Lung (tissue), 12 donors: Measurements from ENCODE around the gene MAP2. TPM values are rescaled to one million over a fixed set of nuclear protein-coding genes. Genes with fewer than 3 reads are reported as not detected.

Experiments
- ATAC-seq: fragments of 200-7000 bp; cut with Tn5 transposase; one replicate; pipeline ENCODE4 v1.9.1; 2020; ENCODE audit warnings: moderate number of reproducible peaks; ENCODE audit not compliant: insufficient read depth, low FRiP score
- DNase-seq, 3 donors: peaks; one replicate each; pipeline ENCODE4 v3.0.0-alpha.2; 2013 to 2017
- H3K27ac ChIP-seq, 2 donors: one replicate each; pipeline ENCODE4 v1.5.1; 2013; ENCODE audit warnings: mild to moderate bottlenecking in 2 of 2, moderate library complexity in 2 of 2, control low read depth in 1 of 2, inconsistent platforms in 1 of 2, low read depth in 1 of 2, low read length in 1 of 2
- H3K27me3 ChIP-seq, 3 donors: one replicate each; pipeline ENCODE4 v1.5.1; 2013; ENCODE audit warnings: low read length in 2 of 3; ENCODE audit not compliant: control insufficient read depth in 3 of 3, insufficient read depth in 3 of 3
- H3K36me3 ChIP-seq, 4 donors: one replicate each; pipeline ENCODE4 v1.5.1; 2013; ENCODE audit warnings: low read length in 4 of 4, mild to moderate bottlenecking in 1 of 4, moderate library complexity in 1 of 4; ENCODE audit not compliant: control insufficient read depth in 4 of 4, insufficient read depth in 4 of 4
- H3K4me1 ChIP-seq, 5 donors: one replicate each; pipeline ENCODE4 v1.5.1; 2013; ENCODE audit warnings: low read length in 5 of 5, mild to moderate bottlenecking in 2 of 5, moderate library complexity in 1 of 5; ENCODE audit not compliant: control insufficient read depth in 5 of 5, insufficient read depth in 5 of 5
- H3K4me3 ChIP-seq: one replicate; pipeline ENCODE4 v1.5.1; 2013; ENCODE audit warnings: mild to moderate bottlenecking, control low read depth, moderate library complexity
- H3K9ac ChIP-seq, 2 donors: one replicate each; pipeline ENCODE4 v1.5.1; 2013; ENCODE audit warnings: low read length in 2 of 2, control low read depth in 1 of 2; ENCODE audit not compliant: insufficient read depth in 1 of 2
- H3K9me3 ChIP-seq, 4 donors: one replicate each; pipeline ENCODE4 v1.5.1; 2013; ENCODE audit warnings: low read length in 3 of 4, mild to moderate bottlenecking in 1 of 4, moderate library complexity in 1 of 4; ENCODE audit not compliant: control insufficient read depth in 4 of 4, insufficient read depth in 3 of 4
- WGBS, 2 donors: extraction: QIAGEN DNeasy Blood & Tissue Kit; methylation state at CpG; one replicate each; pipeline ENCODE4 v1.1.7; 2013; 5-methylcytosine and 5-hydroxymethylcytosine counted together
- polyA plus RNA-seq, 2 donors: library from polyadenylated mRNA; stranded (reverse); fragments of 200-250 nt; gene quantifications; one replicate each; pipeline ENCODE4 v1.2.1, GENCODE V29; 2013
- total RNA-seq, 2 donors: library from RNA; depleted of rRNA in 1 of 2; stranded (reverse); fragments of >200 nt in 1 of 2; gene quantifications; one replicate each; pipeline ENCODE4 v1.2.1, GENCODE V29; 2014 to 2021
- TF ChIP-seq, protein P1 (sequence below): IDR thresholded peaks from 2 replicates; pipeline ENCODE4 v1.5.1; 2012; ENCODE audit warnings: mild to moderate bottlenecking; ENCODE audit errors: control extremely low read depth, extremely low read depth
- donor health status: control.
- donor health status: control.
- donor health status: Bipolar disorder and iron deficiency.
- donor health status: healthy.
- donor health status: DM: yes; HTN: yes; CAD: no.

Gene MAP2
- total and polyA plus RNA-seq, 4 donors = 6.5 to 18.7 (median 9.6) TPM

DNA sequence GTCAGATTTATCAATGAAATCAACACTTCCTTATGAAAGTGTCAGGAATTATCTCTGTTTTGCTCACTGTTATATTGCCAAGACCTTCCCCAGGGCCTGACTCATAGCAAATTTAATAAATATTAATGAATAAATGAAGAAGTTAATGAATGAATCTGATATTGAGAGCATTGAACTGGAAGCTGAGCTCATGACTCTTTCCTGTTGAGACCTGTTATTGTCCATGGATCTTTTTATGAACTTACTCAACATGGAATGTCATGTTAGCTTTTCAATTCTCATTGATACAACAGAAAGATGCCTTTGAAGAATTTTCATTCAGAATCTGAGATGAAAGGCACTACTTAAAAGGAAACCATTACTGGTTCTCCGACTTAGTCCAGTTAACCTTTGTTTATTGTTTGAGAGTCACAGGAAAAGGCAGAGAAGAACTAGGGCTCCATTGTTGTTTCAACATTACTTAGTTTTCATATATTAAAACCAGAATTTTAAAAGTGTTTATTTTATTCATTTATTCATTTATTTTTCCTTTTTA, 257.4 kb downstream of the MAP2 start:
- Histone ChIP-seq H3K36me3 (no peaks in the 10 kb centered on the region), H3K9me3 (no peaks in the 10 kb centered on the region), H3K27ac (no peak overlapping the region), H3K9ac (no peak overlapping the region), H3K4me3 (no peak overlapping the region), H3K27me3 (no peaks in the 10 kb centered on the region), H3K4me1 (no peaks in the 10 kb centered on the region)
- TF ChIP-seq, protein P1, sequence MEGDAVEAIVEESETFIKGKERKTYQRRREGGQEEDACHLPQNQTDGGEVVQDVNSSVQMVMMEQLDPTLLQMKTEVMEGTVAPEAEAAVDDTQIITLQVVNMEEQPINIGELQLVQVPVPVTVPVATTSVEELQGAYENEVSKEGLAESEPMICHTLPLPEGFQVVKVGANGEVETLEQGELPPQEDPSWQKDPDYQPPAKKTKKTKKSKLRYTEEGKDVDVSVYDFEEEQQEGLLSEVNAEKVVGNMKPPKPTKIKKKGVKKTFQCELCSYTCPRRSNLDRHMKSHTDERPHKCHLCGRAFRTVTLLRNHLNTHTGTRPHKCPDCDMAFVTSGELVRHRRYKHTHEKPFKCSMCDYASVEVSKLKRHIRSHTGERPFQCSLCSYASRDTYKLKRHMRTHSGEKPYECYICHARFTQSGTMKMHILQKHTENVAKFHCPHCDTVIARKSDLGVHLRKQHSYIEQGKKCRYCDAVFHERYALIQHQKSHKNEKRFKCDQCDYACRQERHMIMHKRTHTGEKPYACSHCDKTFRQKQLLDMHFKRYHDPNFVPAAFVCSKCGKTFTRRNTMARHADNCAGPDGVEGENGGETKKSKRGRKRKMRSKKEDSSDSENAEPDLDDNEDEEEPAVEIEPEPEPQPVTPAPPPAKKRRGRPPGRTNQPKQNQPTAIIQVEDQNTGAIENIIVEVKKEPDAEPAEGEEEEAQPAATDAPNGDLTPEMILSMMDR = no peak
- WGBS, 2 donors = 52% methylated on average over 1 of the region's 1 CpG
- DNase-seq (no peak), ATAC-seq (no peak)

DNA sequence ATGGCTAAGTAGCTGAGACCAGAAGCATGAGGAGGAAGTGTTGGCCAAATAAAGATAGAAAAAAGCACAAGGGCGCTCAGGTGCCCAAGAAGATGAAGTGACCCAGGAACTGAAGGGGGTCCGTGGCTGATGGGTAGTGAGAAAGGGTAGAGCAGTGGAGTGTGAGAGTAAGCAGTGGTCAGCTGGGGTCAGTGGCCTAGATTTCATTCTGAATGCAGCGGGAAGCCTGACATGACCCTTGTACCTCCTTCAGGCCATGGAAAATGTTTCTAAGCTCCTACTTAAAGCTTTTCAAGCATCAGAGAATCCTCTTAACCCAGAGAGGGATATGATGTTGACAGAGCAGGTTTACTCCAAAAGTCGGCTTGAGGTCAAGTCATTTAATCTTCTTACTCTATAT, 258.8 kb downstream of the MAP2 start:
- WGBS, 2 donors = 80 to 85% methylated on average over 4 of the region's 4 CpGs
- H3K36me3 ChIP-seq = no peaks in the 10 kb centered on the region
- H3K9me3 ChIP-seq = no peaks in the 10 kb centered on the region
- no peak overlapping the region for H3K4me3 ChIP-seq
- H3K9ac ChIP-seq = no peak overlapping the region
- ATAC-seq (no peak), DNase-seq (no peak)
- TF ChIP-seq, protein P1 = no peak
- peaks cover 0 to 2% (median 0%) of the 10 kb centered on the region in 5 donors for H3K4me1 ChIP-seq
- no peak overlapping the region for H3K27ac ChIP-seq
- no peaks in the 10 kb centered on the region for H3K27me3 ChIP-seq

DNA sequence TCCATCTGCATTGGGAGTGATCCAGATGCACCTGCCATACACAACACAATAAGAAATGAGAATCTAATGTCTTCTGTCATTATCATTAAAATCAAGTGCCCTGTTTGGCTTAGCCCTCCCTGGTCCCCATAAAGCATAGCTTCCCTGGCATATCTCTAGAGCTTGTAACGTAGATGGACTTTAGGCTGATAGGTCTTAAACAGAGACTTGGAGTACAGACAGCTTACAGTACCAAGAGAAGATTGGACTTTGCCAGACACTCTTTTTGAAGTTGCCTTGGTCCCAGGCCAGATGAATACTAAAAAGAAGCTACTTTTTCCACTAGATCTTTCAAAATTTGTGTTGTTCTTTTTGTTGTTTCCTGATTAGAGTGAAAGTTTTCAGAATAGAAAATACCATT, 261.5 kb downstream of the MAP2 start:
- no peaks in the 10 kb centered on the region for H3K36me3 ChIP-seq
- TF ChIP-seq, protein P1 = no peak
- H3K4me3 ChIP-seq = no peak overlapping the region
- H3K9me3 ChIP-seq = no peaks in the 10 kb centered on the region
- peak overlapping the region in 1 of 2 donors; percentile 2 for H3K27ac ChIP-seq
- ATAC-seq (no peak), DNase-seq (no peak)
- peaks cover 0 to 2% (median 0%) of the 10 kb centered on the region in 5 donors for H3K4me1 ChIP-seq
- no peak overlapping the region for H3K9ac ChIP-seq
- WGBS, 2 donors = 71 to 81% methylated on average over 1 of the region's 1 CpG
- no peaks in the 10 kb centered on the region for H3K27me3 ChIP-seq

DNA sequence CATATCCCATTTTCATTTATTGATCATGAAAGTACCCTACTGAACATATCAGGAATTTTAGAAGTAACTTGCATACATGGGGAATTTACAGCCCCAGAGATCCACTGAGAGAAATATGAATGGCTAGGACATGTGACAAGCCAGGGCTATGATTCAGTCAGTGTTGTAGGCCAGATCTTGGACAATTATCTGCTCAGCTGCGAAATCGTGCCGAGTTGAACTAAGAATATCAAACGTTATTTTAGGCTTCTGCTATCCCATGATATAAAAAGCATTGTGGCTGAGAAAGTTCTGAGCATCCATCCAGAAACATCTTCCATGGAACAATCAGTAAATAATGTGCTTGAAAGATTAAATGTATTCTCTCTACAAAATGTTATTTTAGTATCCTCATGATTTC, 262.1 kb downstream of the MAP2 start:
- Histone ChIP-seq H3K9me3 (no peaks in the 10 kb centered on the region), H3K4me1 (peaks cover 0 to 2% (median 0%) of the 10 kb centered on the region in 5 donors), H3K27ac (peak overlapping the region in 1 of 2 donors; percentile 1), H3K4me3 (no peak overlapping the region), H3K9ac (no peak overlapping the region), H3K36me3 (no peaks in the 10 kb centered on the region), H3K27me3 (no peaks in the 10 kb centered on the region)
- WGBS, 2 donors = 83 to 91% methylated on average over 4 of the region's 4 CpGs
- no peak for DNase-seq
- ATAC-seq = no peak
- TF ChIP-seq, protein P1 = no peak
